Progenitor cell of endocrine pancreas (in vitro differentiated cells): Measurements from ENCODE around the gene METTL21A. TPM values are rescaled to one million over a fixed set of nuclear protein-coding genes. Genes with fewer than 3 reads are reported as not detected.
"Not testable (repeated sequence)": the region's sequence is repeated elsewhere in the genome, so short reads cannot be mapped to it uniquely, and the experiment has no call there.

Source experiments
- DNase-seq: peaks from one replicate; pipeline ENCODE4 v3.0.0; 2021; ENCODE audit warnings: low spot score; ENCODE audit not compliant: unreplicated experiment
- H3K27ac Mint-ChIP-seq: 2 replicates; pipeline ENCODE4 v1.8.0; 2021; ENCODE audit warnings: mild to moderate bottlenecking, moderate library complexity, mixed read lengths
- H3K27me3 Mint-ChIP-seq: 2 replicates; pipeline ENCODE4 v1.8.0; 2021; ENCODE audit warnings: mixed read lengths
- H3K36me3 Mint-ChIP-seq: 2 replicates; pipeline ENCODE4 v1.8.0; 2022; ENCODE audit warnings: mixed read lengths; ENCODE audit not compliant: insufficient read depth
- H3K4me1 Mint-ChIP-seq: 2 replicates; pipeline ENCODE4 v1.8.0; 2021; ENCODE audit warnings: low read depth, mixed read lengths
- H3K4me3 Mint-ChIP-seq: 2 replicates; pipeline ENCODE4 v1.8.0; 2021; ENCODE audit warnings: low read depth, mild to moderate bottlenecking, moderate library complexity, mixed read lengths
- H3K9me3 Mint-ChIP-seq: 2 replicates; pipeline ENCODE4 v1.8.0; 2021; ENCODE audit warnings: low read depth, mixed read lengths
- total RNA-seq: library from RNA; stranded (reverse); gene quantifications from 2 replicates; pipeline ENCODE4 v1.2.1, GENCODE V29; 2021
- TF ChIP-seq, protein P1 (sequence below): fragments of 200-600 bp; sonication (generic); IDR thresholded peaks from one replicate; pipeline ENCODE4 v1.5.0; 2021; ENCODE audit warnings: antibody characterized with exemption, mild to moderate bottlenecking; ENCODE audit not compliant: unreplicated experiment

The METTL21A gene
- total RNA-seq, 1 donor from 2014 or later = 32.6 TPM

DNA sequence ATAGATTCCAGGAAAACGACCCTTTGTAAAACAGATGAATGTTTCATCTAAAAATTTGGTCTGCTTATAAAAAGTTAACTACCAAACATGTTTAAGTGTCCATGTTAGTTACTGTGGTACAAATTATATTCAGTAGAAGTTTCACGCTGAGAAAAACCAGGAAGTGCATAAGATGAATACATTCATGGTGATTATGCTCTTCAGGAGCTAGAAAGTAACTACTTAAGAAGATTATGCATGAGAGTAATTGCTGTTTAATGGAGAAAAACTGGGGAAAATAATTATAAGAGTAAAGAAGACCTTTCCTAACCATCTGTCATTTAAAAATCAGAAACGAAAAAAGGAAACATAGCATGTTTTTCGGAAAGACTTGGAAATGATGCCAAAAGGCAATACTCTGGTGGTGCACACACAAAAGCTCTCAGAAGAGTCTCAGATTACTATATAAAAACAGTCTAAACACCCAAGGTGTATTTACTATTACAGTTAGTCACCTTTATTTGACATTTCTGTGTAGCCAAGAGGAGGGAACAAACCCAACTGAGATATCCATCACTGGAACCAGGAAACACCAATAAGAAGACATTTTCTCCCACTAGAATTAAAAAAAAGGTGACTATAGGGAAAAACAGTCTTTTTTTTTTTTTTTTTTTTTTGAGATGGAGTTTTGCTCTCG, 38.8 kb upstream of the METTL21A start:
- DNase-seq = no peak
- TF ChIP-seq, protein P1, sequence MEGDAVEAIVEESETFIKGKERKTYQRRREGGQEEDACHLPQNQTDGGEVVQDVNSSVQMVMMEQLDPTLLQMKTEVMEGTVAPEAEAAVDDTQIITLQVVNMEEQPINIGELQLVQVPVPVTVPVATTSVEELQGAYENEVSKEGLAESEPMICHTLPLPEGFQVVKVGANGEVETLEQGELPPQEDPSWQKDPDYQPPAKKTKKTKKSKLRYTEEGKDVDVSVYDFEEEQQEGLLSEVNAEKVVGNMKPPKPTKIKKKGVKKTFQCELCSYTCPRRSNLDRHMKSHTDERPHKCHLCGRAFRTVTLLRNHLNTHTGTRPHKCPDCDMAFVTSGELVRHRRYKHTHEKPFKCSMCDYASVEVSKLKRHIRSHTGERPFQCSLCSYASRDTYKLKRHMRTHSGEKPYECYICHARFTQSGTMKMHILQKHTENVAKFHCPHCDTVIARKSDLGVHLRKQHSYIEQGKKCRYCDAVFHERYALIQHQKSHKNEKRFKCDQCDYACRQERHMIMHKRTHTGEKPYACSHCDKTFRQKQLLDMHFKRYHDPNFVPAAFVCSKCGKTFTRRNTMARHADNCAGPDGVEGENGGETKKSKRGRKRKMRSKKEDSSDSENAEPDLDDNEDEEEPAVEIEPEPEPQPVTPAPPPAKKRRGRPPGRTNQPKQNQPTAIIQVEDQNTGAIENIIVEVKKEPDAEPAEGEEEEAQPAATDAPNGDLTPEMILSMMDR = no peak
- H3K27ac Mint-ChIP-seq = no peak overlapping the region
- no peaks in the 10 kb centered on the region for H3K27me3 Mint-ChIP-seq
- H3K4me1 Mint-ChIP-seq = peaks cover 4% of the 10 kb centered on the region
- H3K9me3 Mint-ChIP-seq = no peaks in the 10 kb centered on the region
- H3K36me3 Mint-ChIP-seq = no peaks in the 10 kb centered on the region
- no peak overlapping the region for H3K4me3 Mint-ChIP-seq

DNA sequence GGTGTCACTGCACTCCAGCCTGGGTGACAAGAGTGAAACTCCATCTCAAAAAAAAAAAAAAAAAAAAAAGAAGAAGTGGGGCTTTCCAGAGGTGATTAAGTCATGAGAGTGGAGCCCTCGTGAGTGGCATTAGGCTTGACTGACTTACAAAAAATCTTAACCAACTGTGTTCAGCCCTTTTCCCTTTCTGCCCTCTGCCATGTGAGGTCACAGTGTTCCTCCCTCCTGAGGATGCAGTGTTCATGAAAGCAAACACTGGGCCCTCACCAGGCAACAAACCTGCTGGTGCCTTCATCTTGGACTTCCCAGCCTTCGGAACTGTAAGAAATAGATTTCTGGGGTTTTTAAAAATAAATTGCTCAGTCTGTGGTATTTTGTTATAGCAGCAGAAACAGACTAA, 37.0 kb upstream of the METTL21A start:
- no peak overlapping the region for H3K27ac Mint-ChIP-seq

DNA sequence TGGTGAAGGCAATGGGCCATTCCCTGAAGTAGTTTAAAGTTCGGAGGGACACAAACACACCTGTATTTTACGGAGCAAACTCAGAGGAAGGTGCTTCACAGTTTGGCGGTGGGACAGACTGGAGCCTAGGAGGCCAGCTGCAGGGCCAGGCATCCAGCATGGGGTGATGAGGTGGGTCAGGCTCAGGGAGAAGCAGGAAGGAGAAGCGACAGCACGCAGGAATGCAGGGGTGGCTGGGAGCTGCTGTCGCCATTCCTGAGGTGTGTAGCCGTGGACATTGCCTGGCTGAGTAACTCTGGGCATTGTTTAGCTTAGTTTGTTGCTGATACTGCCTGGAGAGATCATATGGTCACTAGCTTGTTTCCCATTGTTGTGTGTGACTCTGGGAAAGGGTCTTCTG, 35.8 kb upstream of the METTL21A start:
- H3K4me3 Mint-ChIP-seq = no peak overlapping the region
- H3K27ac Mint-ChIP-seq = no peak overlapping the region
- no peak for DNase-seq
- TF ChIP-seq, protein P1 = no peak
- peaks cover 4% of the 10 kb centered on the region for H3K4me1 Mint-ChIP-seq
- no peaks in the 10 kb centered on the region for H3K36me3 Mint-ChIP-seq
- no peaks in the 10 kb centered on the region for H3K27me3 Mint-ChIP-seq
- H3K9me3 Mint-ChIP-seq = no peaks in the 10 kb centered on the region

More for the DNA sequence above, 37.0 kb upstream of the METTL21A start:
- Mint-ChIP-seq H3K4me1 (peaks cover 4% of the 10 kb centered on the region), H3K27me3 (no peaks in the 10 kb centered on the region), H3K9me3 (no peaks in the 10 kb centered on the region), H3K4me3 (no peak overlapping the region), H3K36me3 (no peaks in the 10 kb centered on the region)
- no peak for DNase-seq
- TF ChIP-seq, protein P1 = no peak

DNA sequence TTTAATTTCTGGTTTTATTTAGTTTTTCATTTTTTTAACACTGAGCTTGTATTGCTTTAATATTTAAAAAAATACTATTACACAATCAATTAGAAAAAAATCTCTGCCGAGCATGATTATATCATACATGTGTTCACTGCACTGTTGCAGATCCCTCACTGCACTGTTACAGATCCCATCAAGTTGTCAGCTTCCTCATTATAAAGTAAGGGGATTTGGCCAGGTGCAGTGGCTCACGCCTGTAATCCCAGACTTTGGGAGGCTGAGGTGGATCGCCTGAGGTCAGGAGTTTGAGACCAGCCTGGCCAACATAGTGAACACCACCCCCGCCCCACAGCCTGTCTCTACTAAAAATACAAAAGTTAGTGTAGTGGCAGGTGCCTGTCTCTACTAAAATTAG, 33.0 kb upstream of the METTL21A start:
- no peak overlapping the region for H3K4me3 Mint-ChIP-seq
- H3K36me3 Mint-ChIP-seq = no peaks in the 10 kb centered on the region

DNA sequence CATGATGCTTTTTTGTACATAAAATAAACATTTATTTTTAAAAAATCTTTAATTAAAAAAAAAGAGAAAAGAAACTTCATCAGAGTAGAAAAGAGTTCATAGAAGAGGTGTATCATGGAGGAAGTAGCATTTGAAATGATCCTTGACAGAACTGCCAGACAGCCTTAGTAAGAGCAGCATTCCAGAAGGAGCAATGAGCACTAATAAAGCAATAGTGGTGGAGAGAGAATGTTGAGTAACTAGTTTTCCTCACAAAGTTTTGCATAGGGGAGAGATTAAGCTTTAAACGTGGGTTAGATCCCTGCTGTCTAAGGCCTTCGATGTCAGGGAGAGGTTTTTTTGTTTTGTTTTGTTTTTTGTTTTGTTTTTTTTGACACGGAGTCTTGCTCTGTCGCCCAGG, 29.8 kb upstream of the METTL21A start:
- Mint-ChIP-seq H3K4me1 (no peaks in the 10 kb centered on the region), H3K9me3 (no peaks in the 10 kb centered on the region), H3K27me3 (no peaks in the 10 kb centered on the region), H3K27ac (no peak overlapping the region), H3K4me3 (no peak overlapping the region), H3K36me3 (no peaks in the 10 kb centered on the region)
- no peak for DNase-seq
- TF ChIP-seq, protein P1 = no peak

More for the DNA sequence above, 33.0 kb upstream of the METTL21A start:
- Mint-ChIP-seq H3K27ac (no peak overlapping the region), H3K9me3 (no peaks in the 10 kb centered on the region), H3K27me3 (no peaks in the 10 kb centered on the region), H3K4me1 (peaks cover 4% of the 10 kb centered on the region)
- DNase-seq = no peak
- TF ChIP-seq, protein P1 = no peak

DNA sequence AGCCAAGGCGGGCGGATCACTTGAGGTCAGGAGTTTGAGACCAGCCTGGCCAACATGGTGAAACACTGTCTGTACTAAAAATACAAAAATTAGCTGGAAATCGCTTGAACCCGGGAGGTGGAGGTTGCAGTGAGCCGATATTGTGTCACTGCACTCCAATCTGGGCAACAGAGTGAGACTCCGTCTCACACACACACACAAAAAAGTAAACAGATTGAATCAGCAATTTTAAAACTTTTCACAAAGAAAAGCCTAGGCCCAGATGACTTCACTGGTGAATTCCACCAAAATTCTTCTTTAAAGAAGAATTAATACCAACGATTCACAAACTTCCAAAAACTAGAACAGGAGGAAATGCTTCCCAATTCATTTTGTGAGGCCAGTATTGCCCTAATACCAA, 21.4 kb upstream of the METTL21A start:
- H3K9me3 Mint-ChIP-seq, DNase-seq, H3K4me1 Mint-ChIP-seq, H3K4me3 Mint-ChIP-seq, H3K27ac Mint-ChIP-seq, H3K36me3 Mint-ChIP-seq, H3K27me3 Mint-ChIP-seq: not testable (repeated sequence)
